OCI-LY1 (cell line): ENCODE results near the gene MEIG1.

ENCODE experiments used
- EZH2 ChIP-seq: fragments of 200-600 bp; sonication (generic), shearing (Covaris generic); IDR thresholded peaks from 2 replicates; pipeline ENCODE4 v1.8.0; 2017; ENCODE audit warnings: borderline replicate concordance, mixed run types, mild to moderate bottlenecking, antibody characterized with exemption, low read length, moderate library complexity, mixed read lengths
- TF ChIP-seq, protein P1 (sequence below): fragments of 200-600 bp; sonication (generic), shearing (Covaris generic); IDR thresholded peaks from 2 replicates; pipeline ENCODE4 v1.5.1; 2017; ENCODE audit warnings: mild to moderate bottlenecking, antibody characterized with exemption, low read length, moderate library complexity, mixed read lengths

DNA sequence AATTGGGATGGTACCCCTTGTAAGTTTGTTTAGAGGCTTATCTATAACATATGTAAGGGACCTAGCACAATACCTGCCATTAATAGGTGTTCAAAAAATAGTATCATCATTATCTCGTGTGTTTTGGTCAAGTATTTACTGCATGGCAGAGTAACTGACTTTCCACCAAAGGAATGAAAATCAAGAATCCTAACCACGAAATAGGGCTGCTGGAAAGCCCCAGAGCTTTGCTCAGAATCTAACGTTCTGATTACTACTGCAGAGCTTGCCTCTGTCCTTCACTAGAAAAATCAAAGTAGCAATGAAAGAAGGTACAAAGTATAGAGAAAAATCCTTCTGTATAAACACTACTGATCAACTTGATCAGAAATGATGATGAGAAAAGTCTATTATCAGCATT lies 40.2 kb upstream of the MEIG1 start:
- TF ChIP-seq, protein P1, sequence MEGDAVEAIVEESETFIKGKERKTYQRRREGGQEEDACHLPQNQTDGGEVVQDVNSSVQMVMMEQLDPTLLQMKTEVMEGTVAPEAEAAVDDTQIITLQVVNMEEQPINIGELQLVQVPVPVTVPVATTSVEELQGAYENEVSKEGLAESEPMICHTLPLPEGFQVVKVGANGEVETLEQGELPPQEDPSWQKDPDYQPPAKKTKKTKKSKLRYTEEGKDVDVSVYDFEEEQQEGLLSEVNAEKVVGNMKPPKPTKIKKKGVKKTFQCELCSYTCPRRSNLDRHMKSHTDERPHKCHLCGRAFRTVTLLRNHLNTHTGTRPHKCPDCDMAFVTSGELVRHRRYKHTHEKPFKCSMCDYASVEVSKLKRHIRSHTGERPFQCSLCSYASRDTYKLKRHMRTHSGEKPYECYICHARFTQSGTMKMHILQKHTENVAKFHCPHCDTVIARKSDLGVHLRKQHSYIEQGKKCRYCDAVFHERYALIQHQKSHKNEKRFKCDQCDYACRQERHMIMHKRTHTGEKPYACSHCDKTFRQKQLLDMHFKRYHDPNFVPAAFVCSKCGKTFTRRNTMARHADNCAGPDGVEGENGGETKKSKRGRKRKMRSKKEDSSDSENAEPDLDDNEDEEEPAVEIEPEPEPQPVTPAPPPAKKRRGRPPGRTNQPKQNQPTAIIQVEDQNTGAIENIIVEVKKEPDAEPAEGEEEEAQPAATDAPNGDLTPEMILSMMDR = no peak
- no peak for TF ChIP-seq EZH2
